ENCODE data around the gene GFI1. TPM values are rescaled to one million over a fixed set of nuclear protein-coding genes. Genes with fewer than 3 reads are reported as not detected.

Gene GFI1
- total and polyA plus RNA-seq, 2 of the 8 experiments (the other 6 are each of a cell fraction or from before 2014, with no cell fraction given): 0.08 to 0.17 TPM

DNA sequence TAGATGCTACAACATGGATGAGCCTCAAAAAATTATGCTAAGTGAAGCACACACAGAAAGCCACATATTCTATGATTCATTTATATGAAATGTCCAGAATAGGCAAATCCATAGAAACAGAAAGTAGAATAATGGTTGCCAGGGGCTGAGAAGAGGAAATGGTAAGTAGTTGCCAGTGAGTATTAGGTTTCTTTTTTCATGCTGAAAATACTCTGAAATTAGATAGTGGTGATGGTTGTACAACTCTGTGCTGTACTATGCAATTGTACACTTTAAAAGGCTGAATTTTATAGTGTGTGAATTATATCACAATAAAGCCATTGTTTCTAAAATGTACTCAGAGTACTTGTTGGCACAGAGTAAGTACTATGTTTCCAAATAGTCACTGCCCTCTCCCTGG, 15.5 kb upstream of the GFI1 start:
- Histone ChIP-seq H3K79me2 (ENCODE audit: control insufficient read depth in 1 of 2, insufficient read depth in 2 of 2, low read length in 2 of 2) (no peaks in the 10 kb centered on the region), H2AK5ac (ENCODE audit: low read depth, low read length) (no peak overlapping the region), H4K91ac (replicated peaks; ENCODE audit: insufficient read length, low read length) (no peak overlapping the region), H3K4me3 (ENCODE audit: extremely low read depth in 1 of 4, insufficient read depth in 2 of 4, low read depth in 3 of 4, low read length in 4 of 4) (no peak overlapping the region), H2AFZ (ENCODE audit: low read length) (no peak overlapping the region), H3K4me2 (ENCODE audit: insufficient read depth in 1 of 2, low read depth in 2 of 2, low read length in 2 of 2) (no peak overlapping the region), H2BK5ac (ENCODE audit: low read depth, low read length) (no peak overlapping the region), H4K8ac (ENCODE audit: extremely low read depth, insufficient read depth, low read length) (no peak overlapping the region), H3K18ac (ENCODE audit: extremely low read depth, low read length) (no peak overlapping the region), H3K9ac (replicated peaks in 1 of 4; ENCODE audit: extremely low read depth in 1 of 4, low read depth in 3 of 4, low read length in 3 of 4) (no peak overlapping the region), H3K4ac (replicated peaks; ENCODE audit: insufficient read length, low read depth, low read length) (no peak overlapping the region), H3K27ac (ENCODE audit: low read depth, low read length) (no peak overlapping the region), H3K14ac (ENCODE audit: insufficient read length) (no peak overlapping the region), H3K79me1 (ENCODE audit: low read depth, low read length) (no peaks in the 10 kb centered on the region), H2BK20ac (ENCODE audit: low read length) (no peak overlapping the region), H3K56ac (replicated peaks; ENCODE audit: insufficient read length, low read depth, low read length) (no peak overlapping the region), H2BK15ac (ENCODE audit: low read length) (no peak overlapping the region), H3K9me3 (ENCODE audit: insufficient read depth in 2 of 2, low read depth in 1 of 2, low read length in 1 of 2) (no peaks in the 10 kb centered on the region), H2BK12ac (ENCODE audit: low read depth, low read length) (no peak overlapping the region), H2BK120ac (replicated peaks; ENCODE audit: low read depth, low read length) (no peak overlapping the region), H4K20me1 (replicated peaks in 1 of 2; ENCODE audit: control insufficient read depth in 1 of 2, insufficient read depth in 2 of 2, low read length in 2 of 2) (no peaks in the 10 kb centered on the region), H3K23me2 (ENCODE audit: low read depth, low read length) (no peaks in the 10 kb centered on the region), H3K23ac (ENCODE audit: insufficient read length) (no peak overlapping the region), H3K36me3 (ENCODE audit: control insufficient read depth in 2 of 4, insufficient read depth in 4 of 4, low read length in 3 of 4) (no peaks in the 10 kb centered on the region), H3K27me3 (replicated peaks in 1 of 4; ENCODE audit: control insufficient read depth in 3 of 4, extremely low read depth in 1 of 4, insufficient read depth in 3 of 4, low read length in 3 of 4) (no peaks in the 10 kb centered on the region), H3K4me1 (replicated peaks in 1 of 4; ENCODE audit: control insufficient read depth in 3 of 4, insufficient read depth in 4 of 4, low read length in 3 of 4) (no peaks in the 10 kb centered on the region), H4K5ac (ENCODE audit: insufficient read length, low read depth, low read length) (no peak overlapping the region)
- CTCF ChIA-PET (ENCODE audit: partially characterized antibody): no interaction called here
- FAIRE-seq: no peak
- DNase-seq (ENCODE audit: low read depth in 1 of 2, low spot score in 2 of 2): no peak
- POLR2A ChIA-PET (ENCODE audit: partially characterized antibody): no interaction called here
- TF ChIP-seq, protein P1, sequence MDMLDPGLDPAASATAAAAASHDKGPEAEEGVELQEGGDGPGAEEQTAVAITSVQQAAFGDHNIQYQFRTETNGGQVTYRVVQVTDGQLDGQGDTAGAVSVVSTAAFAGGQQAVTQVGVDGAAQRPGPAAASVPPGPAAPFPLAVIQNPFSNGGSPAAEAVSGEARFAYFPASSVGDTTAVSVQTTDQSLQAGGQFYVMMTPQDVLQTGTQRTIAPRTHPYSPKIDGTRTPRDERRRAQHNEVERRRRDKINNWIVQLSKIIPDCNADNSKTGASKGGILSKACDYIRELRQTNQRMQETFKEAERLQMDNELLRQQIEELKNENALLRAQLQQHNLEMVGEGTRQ (IDR thresholded peaks at IDR 0.05; ENCODE audit: low read length): no peak
- TF ChIP-seq EZH2 (IDR thresholded peaks at IDR 0.05; ENCODE audit: low read depth, low read length, severe bottlenecking) (no peak), HDAC2 (IDR thresholded peaks at IDR 0.05; ENCODE audit: borderline replicate concordance in 1 of 2, low read depth in 2 of 2, low read length in 2 of 2) (no peak), CHD2 (IDR thresholded peaks at IDR 0.05; ENCODE audit: low read length) (no peak), HDAC6 (IDR thresholded peaks at IDR 0.05; ENCODE audit: low read depth, low read length) (no peak), RFX5 (IDR thresholded peaks at IDR 0.05; ENCODE audit: borderline replicate concordance, low read depth, low read length) (no peak), CEBPB (IDR thresholded peaks at IDR 0.05; ENCODE audit: low read depth, low read length) (no peak), BACH1 (IDR thresholded peaks at IDR 0.05; ENCODE audit: low read length) (no peak), SP2 (IDR thresholded peaks at IDR 0.05; ENCODE audit: low read length) (no peak)
- TF ChIP-seq, protein P2, sequence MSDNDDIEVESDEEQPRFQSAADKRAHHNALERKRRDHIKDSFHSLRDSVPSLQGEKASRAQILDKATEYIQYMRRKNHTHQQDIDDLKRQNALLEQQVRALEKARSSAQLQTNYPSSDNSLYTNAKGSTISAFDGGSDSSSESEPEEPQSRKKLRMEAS (IDR thresholded peaks at IDR 0.05): no peak
- TF ChIP-seq, protein P3, sequence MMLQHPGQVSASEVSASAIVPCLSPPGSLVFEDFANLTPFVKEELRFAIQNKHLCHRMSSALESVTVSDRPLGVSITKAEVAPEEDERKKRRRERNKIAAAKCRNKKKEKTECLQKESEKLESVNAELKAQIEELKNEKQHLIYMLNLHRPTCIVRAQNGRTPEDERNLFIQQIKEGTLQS (IDR thresholded peaks at IDR 0.05; ENCODE audit: insufficient read depth, low read depth, low read length): no peak
- TF ChIP-seq, protein P4, sequence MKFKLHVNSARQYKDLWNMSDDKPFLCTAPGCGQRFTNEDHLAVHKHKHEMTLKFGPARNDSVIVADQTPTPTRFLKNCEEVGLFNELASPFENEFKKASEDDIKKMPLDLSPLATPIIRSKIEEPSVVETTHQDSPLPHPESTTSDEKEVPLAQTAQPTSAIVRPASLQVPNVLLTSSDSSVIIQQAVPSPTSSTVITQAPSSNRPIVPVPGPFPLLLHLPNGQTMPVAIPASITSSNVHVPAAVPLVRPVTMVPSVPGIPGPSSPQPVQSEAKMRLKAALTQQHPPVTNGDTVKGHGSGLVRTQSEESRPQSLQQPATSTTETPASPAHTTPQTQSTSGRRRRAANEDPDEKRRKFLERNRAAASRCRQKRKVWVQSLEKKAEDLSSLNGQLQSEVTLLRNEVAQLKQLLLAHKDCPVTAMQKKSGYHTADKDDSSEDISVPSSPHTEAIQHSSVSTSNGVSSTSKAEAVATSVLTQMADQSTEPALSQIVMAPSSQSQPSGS (IDR thresholded peaks at IDR 0.05; ENCODE audit: low read length): no peak

Measured in H1 (cell line).